Measurements from ENCODE around the gene PNMA8B. TPM values are rescaled to one million over a fixed set of nuclear protein-coding genes. Genes with fewer than 3 reads are reported as not detected.
A peak's percentile ranks its signal among the peaks of the same experiment; 100 is the strongest.

PNMA8B gene, protein sequence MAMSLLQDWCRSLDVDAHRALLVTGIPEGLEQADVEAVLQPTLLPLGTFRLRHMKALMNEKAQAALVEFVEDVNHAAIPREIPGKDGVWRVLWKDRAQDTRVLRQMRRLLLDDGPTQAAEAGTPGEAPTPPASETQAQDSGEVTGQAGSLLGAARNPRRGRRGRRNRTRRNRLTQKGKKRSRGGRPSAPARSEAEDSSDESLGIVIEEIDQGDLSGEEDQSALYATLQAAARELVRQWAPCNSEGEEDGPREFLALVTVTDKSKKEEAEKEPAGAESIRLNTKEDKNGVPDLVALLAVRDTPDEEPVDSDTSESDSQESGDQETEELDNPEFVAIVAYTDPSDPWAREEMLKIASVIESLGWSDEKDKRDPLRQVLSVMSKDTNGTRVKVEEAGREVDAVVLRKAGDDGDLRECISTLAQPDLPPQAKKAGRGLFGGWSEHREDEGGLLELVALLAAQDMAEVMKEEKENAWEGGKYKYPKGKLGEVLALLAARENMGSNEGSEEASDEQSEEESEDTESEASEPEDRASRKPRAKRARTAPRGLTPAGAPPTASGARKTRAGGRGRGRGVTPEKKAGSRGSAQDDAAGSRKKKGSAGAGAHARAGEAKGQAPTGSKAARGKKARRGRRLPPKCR
- total RNA-seq (2022): not detected in 2 replicates
- not detected for Bru-seq, nascent RNA
- BruChase-seq, experiment 1, labeled RNA remaining after a 6-hour chase: not detected
- percentile 11 among the genes with signal in this experiment for BruChase-seq, experiment 2, labeled RNA remaining after a 2-hour chase
- long read RNA-seq: 0 reads

DNA sequence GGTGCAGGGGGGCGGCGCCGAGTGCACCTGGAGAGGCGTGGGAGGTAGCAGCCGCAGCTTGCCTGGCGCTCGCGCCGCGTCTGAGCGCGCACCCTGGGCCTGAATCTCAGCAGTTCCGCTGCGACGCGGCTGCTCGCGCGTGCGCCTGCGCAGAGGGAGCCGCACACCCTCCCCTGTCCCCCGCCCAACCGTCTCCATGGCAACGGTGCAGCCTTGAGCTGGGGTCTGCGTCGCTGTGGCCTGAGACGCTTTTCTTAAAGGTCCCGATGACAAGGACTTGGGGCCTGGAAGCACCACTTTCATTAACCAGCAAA is at the start of gene PNMA8B:
Gene PNMA8B (minus strand): TSS at position 82 of the 314 bp plus-strand sequence. CDS start 402 bp downstream, outside the sequence.
- Mint-ChIP-seq H3K4me1 (ENCODE audit: low read depth, unreplicated experiment) (peaks cover 18% of the 10 kb centered on the region), H3K27me3 (ENCODE audit: unreplicated experiment) (peaks cover 43% of the 10 kb centered on the region), H3K27ac (ENCODE audit: unreplicated experiment) (no peak within 1 kb of the TSS), H3K9me3 (ENCODE audit: low read depth, unreplicated experiment) (no peaks in the 10 kb centered on the region), H3K4me3 (ENCODE audit: low read depth, unreplicated experiment) (no peak within 1 kb of the TSS), H3K36me3 (ENCODE audit: insufficient read depth, unreplicated experiment) (peaks cover 10% of the 10 kb centered on the region)
- intact Hi-C loops (cut with micrococcal nuclease; ENCODE audit: unreplicated experiment): no loop called here
- no TSS peak for BruUV-seq (replicated peaks)
- TF ChIP-seq, protein P1, sequence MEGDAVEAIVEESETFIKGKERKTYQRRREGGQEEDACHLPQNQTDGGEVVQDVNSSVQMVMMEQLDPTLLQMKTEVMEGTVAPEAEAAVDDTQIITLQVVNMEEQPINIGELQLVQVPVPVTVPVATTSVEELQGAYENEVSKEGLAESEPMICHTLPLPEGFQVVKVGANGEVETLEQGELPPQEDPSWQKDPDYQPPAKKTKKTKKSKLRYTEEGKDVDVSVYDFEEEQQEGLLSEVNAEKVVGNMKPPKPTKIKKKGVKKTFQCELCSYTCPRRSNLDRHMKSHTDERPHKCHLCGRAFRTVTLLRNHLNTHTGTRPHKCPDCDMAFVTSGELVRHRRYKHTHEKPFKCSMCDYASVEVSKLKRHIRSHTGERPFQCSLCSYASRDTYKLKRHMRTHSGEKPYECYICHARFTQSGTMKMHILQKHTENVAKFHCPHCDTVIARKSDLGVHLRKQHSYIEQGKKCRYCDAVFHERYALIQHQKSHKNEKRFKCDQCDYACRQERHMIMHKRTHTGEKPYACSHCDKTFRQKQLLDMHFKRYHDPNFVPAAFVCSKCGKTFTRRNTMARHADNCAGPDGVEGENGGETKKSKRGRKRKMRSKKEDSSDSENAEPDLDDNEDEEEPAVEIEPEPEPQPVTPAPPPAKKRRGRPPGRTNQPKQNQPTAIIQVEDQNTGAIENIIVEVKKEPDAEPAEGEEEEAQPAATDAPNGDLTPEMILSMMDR (IDR thresholded peaks at IDR 0.05; ENCODE audit: unreplicated experiment): no peak
- CTCF ChIA-PET: no interaction called here
- no peak for DNase-seq

DNA sequence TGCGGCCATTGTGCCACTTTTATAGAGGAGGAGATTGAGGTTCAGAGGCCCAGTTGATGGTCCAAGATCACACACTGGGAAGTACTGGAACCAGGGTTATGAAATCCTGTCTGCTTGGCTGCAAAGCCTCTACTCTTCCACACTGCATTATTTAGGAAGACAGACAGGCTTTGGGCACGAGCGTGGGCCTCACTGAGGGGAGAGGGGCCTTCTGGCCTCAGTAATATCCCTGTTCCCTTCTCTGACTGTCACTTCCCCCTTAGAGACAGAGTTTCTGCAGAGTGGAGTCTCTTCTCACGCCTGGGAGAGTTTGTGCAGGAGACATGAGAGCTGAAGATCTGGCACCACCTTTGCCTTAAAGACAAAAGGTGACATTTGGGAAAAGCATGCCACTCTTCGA is 49.0 kb upstream of the PNMA8B start:
- no peak for DNase-seq
- BruUV-seq (replicated peaks): no TSS peak
- Mint-ChIP-seq H3K4me1 (ENCODE audit: low read depth, unreplicated experiment) (no peaks in the 10 kb centered on the region), H3K4me3 (ENCODE audit: low read depth, unreplicated experiment) (no peak overlapping the region), H3K36me3 (ENCODE audit: insufficient read depth, unreplicated experiment) (peaks cover 9% of the 10 kb centered on the region), H3K27ac (ENCODE audit: unreplicated experiment) (no peak overlapping the region), H3K9me3 (ENCODE audit: low read depth, unreplicated experiment) (no peaks in the 10 kb centered on the region), H3K27me3 (ENCODE audit: unreplicated experiment) (peaks cover 14% of the 10 kb centered on the region)
- CTCF ChIA-PET: interaction anchor here (0.6 to 1.5 kb wide), 4 partner anchors 15 to 468 kb away, joined by 4 to 5 read pairs (median 5); no protein-coding TSS in a partner anchor
- TF ChIP-seq, protein P1 (IDR thresholded peaks at IDR 0.05; ENCODE audit: unreplicated experiment): no peak
- intact Hi-C loops (cut with micrococcal nuclease; ENCODE audit: unreplicated experiment): no loop called here

DNA sequence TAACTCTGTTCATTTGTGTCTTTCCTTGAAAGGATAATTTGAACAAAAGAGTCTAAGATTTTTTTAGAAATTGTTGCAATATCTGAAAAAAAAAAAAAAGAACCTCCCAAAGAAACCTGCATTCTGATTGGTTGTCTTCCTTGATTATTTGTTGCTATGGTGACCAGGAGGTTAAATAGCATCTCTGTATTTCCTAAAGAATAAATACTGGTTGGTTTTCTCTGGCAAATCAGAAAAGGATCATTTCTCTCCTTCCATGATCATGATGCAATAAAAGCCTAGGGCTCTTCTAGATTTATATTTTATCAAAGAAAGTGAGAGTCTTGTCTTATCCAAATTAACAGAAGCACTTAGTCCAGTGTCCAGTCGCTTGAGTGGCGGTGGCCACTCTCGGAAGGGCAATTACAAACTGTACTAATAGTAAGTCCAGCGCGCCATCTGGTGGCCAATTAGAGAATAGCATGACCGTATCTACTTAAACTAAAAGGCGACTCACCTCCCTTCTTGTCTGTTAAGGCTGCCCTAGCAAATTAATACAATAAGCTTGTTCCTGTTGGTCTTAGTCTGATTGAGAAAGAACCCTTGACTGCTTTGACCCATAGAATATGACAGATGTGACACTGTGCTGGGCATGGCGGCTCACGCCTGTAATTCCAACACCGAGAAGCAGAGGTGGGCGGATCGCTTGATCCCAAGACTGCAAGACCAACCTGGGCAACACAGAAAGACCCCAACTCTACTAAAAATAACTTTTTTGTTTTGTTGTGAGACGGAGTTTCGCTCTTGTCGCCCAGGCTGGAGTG is 47.0 kb upstream of the PNMA8B start:
- Mint-ChIP-seq H3K36me3 (ENCODE audit: insufficient read depth, unreplicated experiment) (peaks cover 9% of the 10 kb centered on the region), H3K27me3 (ENCODE audit: unreplicated experiment) (peaks cover 29% of the 10 kb centered on the region), H3K27ac (ENCODE audit: unreplicated experiment) (no peak overlapping the region), H3K4me3 (ENCODE audit: low read depth, unreplicated experiment) (no peak overlapping the region), H3K4me1 (ENCODE audit: low read depth, unreplicated experiment) (no peaks in the 10 kb centered on the region), H3K9me3 (ENCODE audit: low read depth, unreplicated experiment) (no peaks in the 10 kb centered on the region)
- no TSS peak for BruUV-seq (replicated peaks)
- TF ChIP-seq, protein P1 (IDR thresholded peaks at IDR 0.05; ENCODE audit: unreplicated experiment): peak; percentile 92
- DNase-seq: peak; percentile 86
- intact Hi-C loops (cut with micrococcal nuclease; ENCODE audit: unreplicated experiment): loop anchor here (1.0 kb wide), 1 partner anchor 13 kb away; no protein-coding TSS in a partner anchor
- CTCF ChIA-PET: interaction anchor here (0.6 to 1.4 kb wide), 7 partner anchors 13 to 959 kb away, joined by 3 to 7 read pairs (median 3); no protein-coding TSS in a partner anchor
